ENCODE data around the gene ELMO1.

Gene ELMO1

DNA sequence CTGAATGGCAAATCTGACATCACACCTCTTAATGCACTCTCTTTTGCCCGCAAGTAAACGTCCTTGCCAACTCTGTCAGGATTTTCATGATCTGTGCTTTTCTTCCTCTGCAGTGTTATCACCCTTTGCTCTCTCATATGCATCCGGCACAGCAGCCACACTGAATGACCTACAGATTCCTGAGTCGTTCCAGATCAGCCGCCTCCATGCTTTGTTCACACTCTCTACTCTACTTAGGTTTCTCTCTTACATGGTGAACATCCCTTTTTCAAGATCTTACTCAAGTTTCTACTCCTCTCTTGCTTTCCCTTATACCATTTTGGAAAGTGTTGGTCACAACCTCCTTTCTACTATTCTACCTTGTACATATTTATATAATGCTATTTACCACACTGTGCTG, 596.6 kb downstream of the ELMO1 start:
- no peak for DNase-seq

DNA sequence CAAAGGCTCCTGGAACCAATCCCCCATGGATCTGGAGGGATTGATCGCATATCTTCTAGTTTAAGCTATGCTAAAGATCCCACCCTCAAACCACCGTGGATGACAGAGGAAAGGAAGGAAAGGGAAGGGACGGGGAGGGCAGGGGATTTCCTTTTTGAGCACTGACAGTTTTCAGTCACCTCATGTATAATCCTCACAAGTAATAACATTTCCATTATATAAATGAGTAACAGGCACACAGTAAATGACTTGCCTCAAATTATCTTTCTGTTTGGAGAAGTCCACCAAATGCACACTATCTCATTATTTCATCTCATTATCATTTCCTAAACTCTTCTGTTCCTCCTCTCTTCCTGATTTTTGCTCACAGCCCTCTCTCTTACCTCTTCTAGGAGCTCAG, 597.3 kb downstream of the ELMO1 start:
- no peak for DNase-seq

DNA sequence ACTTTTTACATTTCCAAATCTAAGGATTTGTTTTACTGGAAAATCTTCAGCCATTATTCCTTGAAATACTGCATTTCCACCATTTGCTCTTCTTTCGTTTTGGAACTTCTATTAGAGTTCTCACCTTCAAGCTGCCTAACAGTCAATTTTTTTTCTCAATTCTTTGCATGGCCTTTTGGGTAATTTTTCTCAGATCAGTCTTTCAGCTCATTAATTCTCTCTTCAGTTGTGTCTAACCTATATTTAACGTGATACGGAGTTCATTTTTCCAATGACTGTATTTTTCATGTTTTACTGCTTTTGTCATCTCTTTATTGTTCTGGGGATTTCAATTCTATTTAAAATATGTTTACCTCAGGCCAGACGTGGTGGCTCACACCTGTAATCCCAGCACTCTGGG, 600.7 kb downstream of the ELMO1 start:
- no peak for DNase-seq

DNA sequence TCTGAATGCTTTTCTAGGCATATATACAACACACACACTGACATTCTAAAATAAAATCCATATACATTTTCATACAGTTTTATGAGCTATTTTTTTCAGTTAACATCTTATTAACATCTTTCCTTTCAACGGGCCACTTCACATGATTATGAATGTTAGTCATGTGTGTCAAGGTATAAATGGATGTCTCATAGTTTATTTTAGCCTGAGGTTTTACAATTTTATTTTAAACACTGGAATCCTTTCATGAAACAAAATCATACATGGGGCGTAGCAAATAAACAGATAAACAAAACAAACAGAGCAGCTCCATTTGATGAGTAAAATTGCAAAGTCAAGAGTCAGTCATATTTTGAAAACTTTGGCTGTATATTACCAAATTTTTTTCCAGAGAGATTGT, 604.3 kb downstream of the ELMO1 start:
- no peak for DNase-seq

DNA sequence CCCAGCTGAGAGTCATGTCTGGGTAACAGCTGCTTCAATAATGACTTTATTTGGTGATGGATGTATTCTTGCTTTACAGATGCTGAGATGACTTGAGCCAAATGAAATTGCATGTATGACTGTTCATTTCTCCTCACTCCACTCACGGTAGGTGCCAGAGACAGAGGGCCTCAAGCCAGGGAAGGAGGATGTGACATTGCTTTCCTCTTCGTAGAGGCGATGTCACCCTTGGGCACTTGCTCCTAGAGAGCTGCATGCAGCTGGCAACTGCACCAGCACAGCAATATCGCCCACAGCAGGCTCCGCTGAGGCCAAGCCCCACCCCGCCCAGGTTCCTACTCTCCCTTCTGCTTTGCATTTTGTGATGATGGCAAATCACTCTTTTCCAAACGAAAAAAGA, 607.8 kb downstream of the ELMO1 start:
- DNase-seq: no peak

DNA sequence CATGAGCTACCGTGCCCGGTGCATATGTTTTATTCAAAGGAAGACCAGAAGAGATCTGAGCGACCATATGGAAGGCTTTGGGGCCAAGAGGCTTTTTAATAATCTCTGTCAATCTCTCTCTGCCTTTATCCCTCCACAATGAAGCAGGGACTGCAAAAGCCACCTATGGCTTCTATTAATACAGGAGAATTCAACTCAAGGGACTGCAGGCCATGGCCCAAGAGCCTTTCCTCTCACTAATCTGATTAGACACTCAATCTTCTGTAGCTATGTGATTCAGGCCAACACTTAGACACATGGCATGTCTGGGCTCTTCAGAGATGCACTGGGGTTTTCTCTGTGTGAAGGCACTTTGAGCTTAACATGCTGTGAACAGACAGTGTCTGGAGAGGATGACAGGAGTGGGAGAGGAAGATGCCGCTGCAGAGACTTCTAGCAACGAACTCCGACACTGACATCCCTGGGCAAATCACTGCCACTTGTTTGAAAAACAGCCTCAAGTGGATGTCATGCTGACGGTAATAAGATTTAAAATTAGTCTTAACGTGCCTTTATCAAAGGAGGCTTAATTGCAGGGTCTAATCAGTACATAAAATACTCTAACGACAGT, 609.9 kb downstream of the ELMO1 start:
- DNase-seq: no peak

DNA sequence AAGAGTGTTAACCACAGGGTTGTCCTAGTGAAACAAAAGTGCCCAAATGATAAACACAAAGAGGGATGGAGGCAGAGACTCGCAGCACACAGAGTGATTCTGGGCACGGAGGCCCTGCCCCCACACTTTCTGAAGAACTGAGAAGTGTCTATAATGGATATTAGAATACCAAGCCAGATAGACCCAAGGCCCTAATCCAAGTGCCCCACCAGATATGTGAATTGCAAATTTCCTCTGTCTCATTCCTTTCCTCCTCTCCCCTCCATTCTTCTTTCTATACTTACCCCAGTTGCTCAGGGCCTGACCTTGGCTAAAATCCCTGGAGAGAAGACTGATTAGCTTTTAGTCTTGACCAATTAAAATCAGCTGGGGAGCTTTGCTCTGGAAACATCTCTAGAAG, 617.6 kb downstream of the ELMO1 start:
- no peak for DNase-seq

DNA sequence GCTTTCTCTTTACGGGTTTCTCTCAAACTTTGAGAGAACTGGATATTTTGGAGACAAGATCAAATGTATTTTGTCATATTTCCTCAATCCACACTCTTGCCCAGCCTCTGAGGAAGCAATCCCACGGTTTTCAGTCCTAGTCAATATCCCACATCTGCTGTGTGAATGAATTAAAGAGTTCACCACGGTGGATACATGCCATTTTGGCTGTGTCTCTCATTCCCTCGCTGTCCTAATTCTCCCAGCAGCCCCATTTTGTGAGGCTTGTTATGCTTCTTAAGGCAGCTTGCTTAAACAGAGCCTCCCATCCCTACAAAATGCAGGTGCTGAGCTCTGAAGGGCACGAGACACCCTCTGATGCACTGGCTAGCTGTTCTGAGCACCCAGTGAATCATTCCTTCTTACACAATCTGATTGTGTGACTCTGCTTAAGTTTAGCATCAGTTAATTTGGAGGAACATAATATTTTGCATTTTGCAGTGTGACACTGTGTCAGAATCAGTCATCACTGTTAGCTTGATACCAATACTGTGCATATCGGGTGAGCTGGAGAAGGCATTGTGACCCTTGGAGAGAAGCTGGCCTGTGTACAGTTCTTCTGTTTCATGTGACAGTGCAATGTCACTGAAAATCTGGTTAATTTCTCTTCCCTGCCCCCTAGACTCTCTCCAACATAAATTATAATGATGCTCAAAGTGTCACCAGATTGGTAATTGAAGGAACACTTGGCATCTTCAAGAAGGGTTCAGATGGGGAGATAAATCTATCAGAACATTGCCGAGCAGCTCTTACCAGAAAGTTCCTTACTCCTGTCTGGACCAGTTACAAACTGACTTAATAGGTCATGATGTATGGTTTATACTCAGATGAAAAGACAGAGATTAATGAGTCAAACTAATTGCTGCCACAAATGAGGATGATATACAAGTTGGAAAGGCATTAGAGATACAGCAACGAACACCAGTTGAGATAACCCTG, 620.6 kb downstream of the ELMO1 start:
- no peak for DNase-seq

DNA sequence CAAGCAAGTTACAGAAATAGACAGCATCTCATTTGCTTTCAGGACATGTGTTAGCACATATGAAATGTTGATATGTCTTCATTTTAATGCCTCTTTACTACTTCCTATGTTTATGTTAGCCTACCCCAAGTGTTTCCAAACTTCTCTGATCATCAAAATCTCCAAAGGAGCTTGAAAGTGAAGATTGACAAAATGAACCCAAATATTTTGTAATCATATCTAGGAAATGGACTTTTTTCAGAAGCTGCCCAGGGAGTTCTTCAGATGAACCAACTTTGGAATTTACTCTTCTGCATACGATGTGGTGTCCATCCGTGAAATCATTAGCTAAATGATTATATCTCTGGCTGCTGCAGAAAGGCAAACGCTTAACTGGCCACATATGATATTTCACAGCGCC, 623.2 kb downstream of the ELMO1 start:
- no peak for DNase-seq

DNA sequence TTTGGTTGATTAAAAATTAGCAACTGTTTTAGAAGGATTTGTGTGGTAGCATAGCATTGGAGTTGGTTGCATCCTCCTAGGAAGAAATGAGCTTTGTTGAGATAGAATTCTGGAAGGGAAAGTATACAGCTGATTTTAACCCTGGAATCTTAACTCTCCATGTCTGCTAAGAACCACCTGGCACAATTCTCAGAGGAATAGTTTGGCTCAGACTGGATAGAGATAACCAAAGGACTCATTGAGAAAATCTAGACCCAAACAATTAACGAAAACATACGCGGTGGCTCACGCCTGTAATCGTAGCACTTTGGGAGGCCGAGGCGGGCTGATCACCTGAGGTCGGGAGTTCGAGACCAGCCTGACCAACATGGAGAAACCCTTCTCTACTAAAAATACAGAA, 625.3 kb downstream of the ELMO1 start:
- no peak for DNase-seq

DNA sequence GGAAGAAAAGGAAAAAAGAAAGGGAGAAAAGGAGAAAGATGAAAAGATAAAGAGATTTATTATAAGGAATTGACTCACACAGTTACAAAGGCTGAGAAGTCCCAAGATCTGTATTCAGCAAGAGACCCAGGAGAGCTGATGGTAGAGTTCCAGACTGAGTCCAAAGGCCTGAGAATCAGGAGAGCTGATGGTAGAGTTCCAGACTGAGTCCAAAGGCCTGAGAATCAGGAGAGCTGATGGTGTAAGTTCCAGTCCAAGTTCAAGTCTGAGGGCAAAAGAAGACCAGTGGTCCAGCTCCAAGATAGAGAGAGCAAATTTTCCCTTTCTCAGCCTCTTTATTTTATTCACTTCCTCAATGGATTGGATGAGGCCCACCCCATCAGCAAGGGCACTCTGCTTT, 627.0 kb downstream of the ELMO1 start:
- no peak for DNase-seq

DNA sequence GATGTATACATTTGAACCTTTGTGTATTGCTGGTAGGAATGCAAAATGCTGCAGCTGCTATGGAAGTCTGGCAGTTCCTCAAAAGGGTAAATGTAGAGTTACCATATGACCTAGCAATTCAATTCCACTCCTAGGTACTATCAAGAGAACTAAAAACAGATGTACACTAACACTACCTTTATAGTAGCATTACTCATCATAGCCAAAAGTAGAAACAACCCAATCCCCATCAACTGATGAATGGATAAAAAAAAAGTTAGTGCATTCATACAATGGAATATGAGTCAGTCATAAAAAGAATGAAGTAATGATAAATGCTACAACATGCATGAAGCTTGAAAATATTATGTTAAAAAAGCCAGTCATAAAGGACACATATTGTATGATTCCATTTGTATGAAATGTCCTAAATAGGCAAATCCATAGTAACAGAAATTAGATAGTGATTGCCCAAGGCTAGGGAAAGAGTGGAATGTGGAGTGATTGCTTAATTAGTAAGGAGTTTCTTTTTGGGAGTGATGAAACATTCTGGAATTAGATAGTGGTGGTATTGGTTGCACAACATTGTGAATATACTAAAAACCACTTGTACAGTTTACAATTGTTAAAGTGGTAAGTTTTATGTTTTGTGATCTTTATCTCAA, 628.0 kb downstream of the ELMO1 start:
- DNase-seq: peak; percentile 9

DNA sequence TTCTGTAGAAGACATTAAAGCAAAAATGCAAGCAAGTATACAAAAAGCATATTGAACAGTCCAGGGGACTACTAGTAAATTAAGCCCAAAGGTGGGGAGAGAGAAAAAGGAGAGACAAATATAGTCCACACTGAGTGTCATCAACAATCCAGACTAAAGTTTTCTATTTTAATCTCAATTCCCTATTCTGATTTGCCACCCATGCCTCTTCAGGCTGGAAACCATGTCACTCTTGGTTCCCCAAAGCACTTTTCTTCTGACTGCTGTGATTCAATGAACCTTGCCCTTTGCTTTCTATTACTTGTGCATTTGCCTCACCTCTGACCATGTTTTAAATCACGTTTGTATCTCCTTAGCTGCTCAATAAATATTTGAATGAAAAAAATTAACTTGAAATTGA, 629.0 kb downstream of the ELMO1 start:
- DNase-seq: no peak

DNA sequence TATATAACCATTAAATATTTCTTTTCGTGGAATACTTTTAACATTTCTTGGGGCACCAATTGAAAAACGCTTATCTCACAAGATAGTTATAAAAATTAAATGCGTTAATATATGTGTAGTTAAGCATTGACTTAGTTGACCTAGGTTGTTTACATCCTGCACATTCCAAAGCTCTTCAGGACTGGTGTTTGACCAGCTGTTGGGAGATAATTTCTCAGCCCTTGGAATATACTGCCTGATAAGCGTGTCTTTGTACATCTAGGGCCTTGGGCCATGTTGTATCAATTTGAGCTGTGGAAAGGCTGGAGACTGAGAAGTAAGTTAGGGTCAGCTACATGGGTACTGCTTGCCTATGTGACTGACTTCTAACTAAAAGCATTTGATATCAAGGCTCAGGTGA, 634.4 kb downstream of the ELMO1 start:
- no peak for DNase-seq

DNA sequence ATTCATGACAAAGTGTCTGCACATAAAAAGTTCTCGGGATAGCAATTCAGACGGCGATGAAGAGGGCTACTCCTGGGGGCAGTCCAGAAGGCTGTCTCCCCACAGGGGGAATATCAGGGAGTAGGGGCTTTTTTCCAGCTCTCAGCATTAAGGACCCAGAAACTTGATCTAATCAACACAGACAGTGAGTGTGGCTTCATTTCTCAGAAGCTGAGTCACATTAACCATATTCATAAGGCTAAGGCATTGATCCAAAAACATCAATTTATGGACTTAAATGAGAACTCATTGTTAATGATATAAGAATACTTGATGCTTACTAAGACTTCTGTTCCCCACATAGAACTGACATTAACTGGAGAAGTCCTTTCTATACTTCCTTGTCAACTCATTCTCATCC, 636.9 kb downstream of the ELMO1 start:
- no peak for DNase-seq

DNA sequence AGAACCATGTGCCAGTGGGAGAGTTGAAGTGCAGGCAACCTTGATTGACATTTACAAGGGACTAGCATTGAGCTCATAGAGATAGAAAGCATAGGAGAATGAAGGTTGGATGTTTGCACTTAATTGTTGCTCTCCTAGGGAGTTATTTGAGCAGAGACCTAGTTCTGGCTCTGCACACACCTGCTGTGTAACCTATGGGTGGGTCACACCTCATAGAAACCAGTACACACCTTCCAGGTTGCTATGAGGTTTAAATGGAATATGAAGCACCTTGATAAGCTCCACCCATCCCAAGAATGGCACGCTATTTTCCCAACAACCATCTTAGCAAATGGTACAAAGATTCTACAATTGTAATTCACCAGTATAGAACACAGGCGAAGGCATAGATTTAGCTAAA, 638.2 kb downstream of the ELMO1 start:
- no peak for DNase-seq

DNA sequence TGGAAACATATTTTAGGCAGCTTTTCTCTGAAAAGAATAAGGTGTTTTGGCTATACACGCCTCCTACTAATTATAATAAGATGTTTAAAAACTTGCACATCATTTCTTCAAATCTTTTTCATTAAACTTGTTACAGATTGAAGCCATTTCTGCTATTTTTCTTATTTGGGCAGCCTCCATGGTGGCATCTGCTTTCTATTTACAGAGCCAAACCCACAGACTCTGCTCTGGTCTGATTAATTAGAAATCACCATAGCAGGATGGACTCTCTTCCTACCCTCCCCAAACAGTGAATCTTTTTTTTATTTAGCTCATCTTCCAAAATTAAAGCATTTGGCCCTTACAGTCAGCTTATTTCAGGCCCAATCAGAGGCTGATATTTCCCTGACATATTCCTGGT, 638.6 kb downstream of the ELMO1 start:
- DNase-seq: no peak

DNA sequence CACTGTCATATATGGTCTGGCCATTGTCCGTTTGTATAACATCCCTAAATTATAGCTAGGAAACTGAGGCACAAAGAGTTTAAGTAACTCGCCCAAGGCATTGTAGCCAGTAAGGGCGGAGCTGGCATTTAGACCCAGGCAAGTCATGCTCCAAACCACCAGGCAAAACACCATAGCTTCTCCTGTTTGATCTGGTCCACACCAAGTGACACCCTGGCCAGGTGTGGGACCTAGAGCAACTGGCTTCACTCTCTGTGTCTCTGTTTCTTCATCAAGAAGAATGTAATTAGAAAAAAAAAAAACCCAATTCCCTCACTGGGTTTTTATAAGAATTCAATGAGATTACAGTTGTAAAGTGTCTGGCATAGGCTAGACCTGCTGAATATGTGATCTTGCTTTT, 639.2 kb downstream of the ELMO1 start:
- no peak for DNase-seq

DNA sequence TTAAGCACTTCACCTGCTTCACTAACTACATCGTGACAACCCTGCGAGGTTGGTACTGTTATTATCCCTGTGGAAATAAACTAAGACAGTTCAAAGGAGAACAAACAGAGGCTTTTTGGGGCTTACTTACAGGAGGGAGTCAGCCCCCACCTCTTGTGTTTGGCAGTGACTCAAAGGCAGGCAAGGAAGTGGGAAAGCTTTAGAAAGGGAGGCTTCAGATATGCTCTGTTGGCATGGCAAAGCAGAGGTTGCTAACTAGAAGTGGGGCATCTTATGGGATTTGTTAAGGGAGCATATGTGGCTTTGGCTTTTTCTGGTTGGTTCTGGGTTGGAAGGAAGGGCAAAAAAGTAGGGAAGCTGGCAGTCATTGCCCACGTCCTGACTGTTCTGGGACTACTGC, 639.6 kb downstream of the ELMO1 start:
- DNase-seq: no peak

DNA sequence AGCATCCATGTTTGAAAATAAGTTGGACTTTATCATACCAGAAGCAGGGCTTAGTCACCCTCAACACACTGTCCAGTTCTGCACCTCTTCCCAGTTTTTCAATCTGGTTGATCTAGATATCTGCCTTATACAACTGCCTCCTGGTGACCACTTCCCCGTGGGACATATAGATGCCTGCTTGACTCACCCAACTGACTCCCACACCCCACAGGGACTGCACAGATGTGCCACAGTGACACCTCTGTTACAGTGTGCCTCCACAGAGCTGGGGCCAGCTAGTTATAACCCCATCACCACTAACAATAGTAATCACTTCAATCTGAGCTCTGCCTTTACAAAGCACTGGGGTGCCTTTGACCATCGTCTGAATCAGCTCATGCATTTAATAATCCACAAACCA, 641.8 kb downstream of the ELMO1 start:
- no peak for DNase-seq

Data from EL (cell line).